Measurements from ENCODE around the gene GALNT2.

DNA sequence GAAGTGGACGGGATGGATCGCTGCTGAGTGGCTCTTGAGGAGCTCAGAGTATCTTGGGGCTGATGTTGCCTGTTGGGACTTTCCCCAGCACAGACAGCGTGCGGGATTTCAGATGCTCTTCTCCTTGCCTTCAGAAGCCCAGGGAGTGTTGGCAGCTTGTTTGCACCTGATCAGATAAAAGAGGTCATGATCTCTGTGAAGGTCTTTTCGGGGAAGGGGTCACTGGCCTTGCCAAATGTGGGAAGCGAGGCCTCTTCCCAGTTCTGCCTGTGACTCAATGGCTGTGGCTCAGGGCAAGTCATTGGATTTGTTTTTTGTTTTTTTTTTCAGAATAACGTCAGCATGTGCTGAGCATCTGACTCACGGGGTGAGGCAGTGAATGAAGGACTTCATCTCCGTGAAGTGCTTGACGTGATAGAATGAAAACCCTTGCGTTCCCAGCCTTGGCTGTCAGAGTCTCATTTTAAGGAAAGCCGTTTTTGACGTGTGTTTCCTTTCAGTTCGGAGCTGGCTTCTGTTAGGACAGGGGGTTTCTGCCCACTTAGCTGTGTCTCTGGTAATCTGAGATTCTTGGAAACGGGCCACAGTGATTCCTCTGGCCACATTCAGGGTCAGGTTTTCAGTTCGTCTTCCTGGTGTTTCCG lies 46.7 kb downstream of the GALNT2 start:
- TF ChIP-seq, protein P1, sequence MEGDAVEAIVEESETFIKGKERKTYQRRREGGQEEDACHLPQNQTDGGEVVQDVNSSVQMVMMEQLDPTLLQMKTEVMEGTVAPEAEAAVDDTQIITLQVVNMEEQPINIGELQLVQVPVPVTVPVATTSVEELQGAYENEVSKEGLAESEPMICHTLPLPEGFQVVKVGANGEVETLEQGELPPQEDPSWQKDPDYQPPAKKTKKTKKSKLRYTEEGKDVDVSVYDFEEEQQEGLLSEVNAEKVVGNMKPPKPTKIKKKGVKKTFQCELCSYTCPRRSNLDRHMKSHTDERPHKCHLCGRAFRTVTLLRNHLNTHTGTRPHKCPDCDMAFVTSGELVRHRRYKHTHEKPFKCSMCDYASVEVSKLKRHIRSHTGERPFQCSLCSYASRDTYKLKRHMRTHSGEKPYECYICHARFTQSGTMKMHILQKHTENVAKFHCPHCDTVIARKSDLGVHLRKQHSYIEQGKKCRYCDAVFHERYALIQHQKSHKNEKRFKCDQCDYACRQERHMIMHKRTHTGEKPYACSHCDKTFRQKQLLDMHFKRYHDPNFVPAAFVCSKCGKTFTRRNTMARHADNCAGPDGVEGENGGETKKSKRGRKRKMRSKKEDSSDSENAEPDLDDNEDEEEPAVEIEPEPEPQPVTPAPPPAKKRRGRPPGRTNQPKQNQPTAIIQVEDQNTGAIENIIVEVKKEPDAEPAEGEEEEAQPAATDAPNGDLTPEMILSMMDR (IDR thresholded peaks at IDR 0.05): no peak
- TF ChIP-seq POLR2AphosphoS5 (IDR thresholded peaks at IDR 0.05) (peak in 3 of 4 donors; percentile 29 to 63 (median 38)), POLR2A (IDR thresholded peaks at IDR 0.05) (no peak), EP300 (IDR thresholded peaks at IDR 0.05) (peak in 1 of 4 donors; percentile 19)
